Prostate gland (tissue), 2 donors: Measurements from ENCODE around the gene CLEC16A.

Experiments
- CTCF ChIP-seq, 4 experiments: fragments of 200-600 bp in 2 of 4; fragments of 450-650 bp in 2 of 4; sonication (generic) in 2 of 4; IDR thresholded peaks; 1 replicate in 3 of 4; 2 replicates in 1 of 4; pipeline ENCODE4 v1.5.1; 2016 to 2019; ENCODE audit warnings: antibody characterized with exemption in 4 of 4, mild to moderate bottlenecking in 2 of 4, moderate library complexity in 2 of 4
- POLR2AphosphoS5 ChIP-seq: sonication (generic); formaldehyde crosslinking; IDR thresholded peaks from one replicate; pipeline ENCODE4 v1.6.1; 2017; ENCODE audit warnings: antibody characterized with exemption

- no peak for TF ChIP-seq CTCF (IDR thresholded peaks at IDR 0.05)
- TF ChIP-seq POLR2AphosphoS5: peak; percentile 57
These were observed 102.7 kb downstream of the CLEC16A start for GRCh38 chr16:11047057-11047456.
